Measurements from ENCODE around the gene TBC1D23. TPM values are rescaled to one million over a fixed set of nuclear protein-coding genes. Genes with fewer than 3 reads are reported as not detected.

TBC1D23 gene
- total and polyA plus RNA-seq, 9 of the 15 experiments (the other 6 are each of a cell fraction or from before 2014, with no cell fraction given), result 23.4 to 85.8 (median 43.7) TPM

DNA sequence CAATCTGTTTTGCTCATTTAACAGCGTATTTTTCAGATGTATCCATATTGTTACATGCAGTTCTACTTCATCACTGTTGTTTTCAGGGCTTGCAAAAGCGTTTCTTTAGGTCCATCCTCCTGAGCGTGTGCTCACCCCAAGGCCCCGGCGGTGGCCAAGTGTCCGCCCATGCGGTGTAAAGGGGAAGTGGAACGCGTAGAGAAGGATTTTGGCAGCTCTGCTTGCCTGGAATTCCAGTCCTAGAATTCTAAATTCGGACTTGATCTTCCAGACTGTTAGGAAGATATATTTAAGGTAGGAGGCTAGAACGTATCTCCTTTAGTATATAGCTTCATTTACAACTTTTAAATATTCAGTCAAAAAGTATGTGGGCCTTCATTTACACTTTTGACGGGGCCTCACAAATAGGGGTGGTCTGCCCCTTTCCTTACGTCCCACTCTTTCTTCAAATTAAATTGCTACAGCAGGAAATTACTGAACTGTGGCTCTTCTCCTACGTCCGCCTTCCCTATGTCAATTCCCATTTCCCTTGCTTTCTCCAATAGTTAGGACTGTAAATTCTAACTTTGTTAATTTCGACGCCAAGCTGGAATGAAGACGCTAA is 609 bp upstream of the TBC1D23 start (continued):
- TF ChIP-seq TRIM24 (IDR thresholded peaks at IDR 0.05), result no peak
- no peak for TF ChIP-seq HNRNPK (IDR thresholded peaks at IDR 0.05; ENCODE audit: low read depth, low read length, poor library complexity, severe bottlenecking)
- TF ChIP-seq, protein P1, sequence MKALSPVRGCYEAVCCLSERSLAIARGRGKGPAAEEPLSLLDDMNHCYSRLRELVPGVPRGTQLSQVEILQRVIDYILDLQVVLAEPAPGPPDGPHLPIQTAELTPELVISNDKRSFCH (CRISPR knock-in tag; IDR thresholded peaks at IDR 0.05), result no peak
- TF ChIP-seq, protein P1 (tag; IDR thresholded peaks at IDR 0.05), result peak; percentile 51
- TF ChIP-seq, protein P2, sequence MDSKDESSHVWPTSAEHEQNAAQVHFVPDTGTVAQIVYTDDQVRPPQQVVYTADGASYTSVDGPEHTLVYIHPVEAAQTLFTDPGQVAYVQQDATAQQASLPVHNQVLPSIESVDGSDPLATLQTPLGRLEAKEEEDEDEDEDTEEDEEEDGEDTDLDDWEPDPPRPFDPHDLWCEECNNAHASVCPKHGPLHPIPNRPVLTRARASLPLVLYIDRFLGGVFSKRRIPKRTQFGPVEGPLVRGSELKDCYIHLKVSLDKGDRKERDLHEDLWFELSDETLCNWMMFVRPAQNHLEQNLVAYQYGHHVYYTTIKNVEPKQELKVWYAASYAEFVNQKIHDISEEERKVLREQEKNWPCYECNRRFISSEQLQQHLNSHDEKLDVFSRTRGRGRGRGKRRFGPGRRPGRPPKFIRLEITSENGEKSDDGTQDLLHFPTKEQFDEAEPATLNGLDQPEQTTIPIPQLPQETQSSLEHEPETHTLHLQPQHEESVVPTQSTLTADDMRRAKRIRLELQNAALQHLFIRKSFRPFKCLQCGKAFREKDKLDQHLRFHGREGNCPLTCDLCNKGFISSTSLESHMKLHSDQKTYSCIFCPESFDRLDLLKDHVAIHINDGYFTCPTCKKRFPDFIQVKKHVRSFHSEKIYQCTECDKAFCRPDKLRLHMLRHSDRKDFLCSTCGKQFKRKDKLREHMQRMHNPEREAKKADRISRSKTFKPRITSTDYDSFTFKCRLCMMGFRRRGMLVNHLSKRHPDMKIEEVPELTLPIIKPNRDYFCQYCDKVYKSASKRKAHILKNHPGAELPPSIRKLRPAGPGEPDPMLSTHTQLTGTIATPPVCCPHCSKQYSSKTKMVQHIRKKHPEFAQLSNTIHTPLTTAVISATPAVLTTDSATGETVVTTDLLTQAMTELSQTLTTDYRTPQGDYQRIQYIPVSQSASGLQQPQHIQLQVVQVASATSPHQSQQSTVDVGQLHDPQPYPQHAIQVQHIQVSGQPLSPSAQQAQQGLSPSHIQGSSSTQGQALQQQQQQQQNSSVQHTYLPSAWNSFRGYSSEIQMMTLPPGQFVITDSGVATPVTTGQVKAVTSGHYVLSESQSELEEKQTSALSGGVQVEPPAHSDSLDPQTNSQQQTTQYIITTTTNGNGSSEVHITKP (IDR thresholded peaks at IDR 0.05; ENCODE audit: partially characterized antibody), result peak; percentile 16
- TF ChIP-seq ELF4 (CRISPR knock-in tag; IDR thresholded peaks at IDR 0.05), result no peak
- TF ChIP-seq ATF7 (IDR thresholded peaks at IDR 0.05), result no peak
- no peak for TF ChIP-seq SMARCB1 (IDR thresholded peaks at IDR 0.05; ENCODE audit: insufficient read length, low read depth)
- no peak for TF ChIP-seq SP1 (CRISPR knock-in tag; IDR thresholded peaks at IDR 0.05)
- no peak for TF ChIP-seq BRF1 (IDR thresholded peaks at IDR 0.05; ENCODE audit: borderline replicate concordance, extremely low read depth, insufficient read length)
- no peak for TF ChIP-seq ZNF408 (CRISPR knock-in tag; IDR thresholded peaks at IDR 0.05; ENCODE audit: low read depth)
- TF ChIP-seq BRCA1 (IDR thresholded peaks at IDR 0.05), result no peak
- no peak for TF ChIP-seq BRCA1 (CRISPR knock-in tag; IDR thresholded peaks at IDR 0.05)
- TF ChIP-seq, protein P3, sequence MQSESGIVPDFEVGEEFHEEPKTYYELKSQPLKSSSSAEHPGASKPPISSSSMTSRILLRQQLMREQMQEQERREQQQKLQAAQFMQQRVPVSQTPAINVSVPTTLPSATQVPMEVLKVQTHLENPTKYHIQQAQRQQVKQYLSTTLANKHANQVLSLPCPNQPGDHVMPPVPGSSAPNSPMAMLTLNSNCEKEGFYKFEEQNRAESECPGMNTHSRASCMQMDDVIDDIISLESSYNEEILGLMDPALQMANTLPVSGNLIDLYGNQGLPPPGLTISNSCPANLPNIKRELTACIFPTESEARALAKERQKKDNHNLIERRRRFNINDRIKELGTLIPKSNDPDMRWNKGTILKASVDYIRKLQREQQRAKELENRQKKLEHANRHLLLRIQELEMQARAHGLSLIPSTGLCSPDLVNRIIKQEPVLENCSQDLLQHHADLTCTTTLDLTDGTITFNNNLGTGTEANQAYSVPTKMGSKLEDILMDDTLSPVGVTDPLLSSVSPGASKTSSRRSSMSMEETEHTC (IDR thresholded peaks at IDR 0.05), result no peak
- TF ChIP-seq FOXM1 (IDR thresholded peaks at IDR 0.05; ENCODE audit: low read depth), result no peak
- TF ChIP-seq FOXM1 (CRISPR knock-in tag; IDR thresholded peaks at IDR 0.05; ENCODE audit: low read depth), result no peak

Data from K562 (cell line).